Mesenchymal stem cell (in vitro differentiated cells and primary cell): Measurements from ENCODE around the gene OSER1.
A peak's percentile ranks its signal among the peaks of the same experiment; 100 is the strongest.

Source experiments
- DNase-seq: peaks from one replicate; pipeline ENCODE4 v3.0.0-alpha.2; 2013
- H2AFZ ChIP-seq: one replicate; pipeline ENCODE4 v1.6.1; 2013; ENCODE audit warnings: low read depth, mild to moderate bottlenecking, control low read depth, inconsistent platforms, low read length, moderate library complexity
- H2AK5ac ChIP-seq: 2 replicates; pipeline ENCODE4 v1.6.1; 2013; ENCODE audit warnings: low read length, moderate library complexity, mild to moderate bottlenecking, inconsistent platforms; ENCODE audit not compliant: severe bottlenecking
- H2BK120ac ChIP-seq: one replicate; pipeline ENCODE4 v1.6.1; 2013; ENCODE audit warnings: low read depth, mild to moderate bottlenecking, inconsistent platforms, low read length, moderate library complexity
- H2BK12ac ChIP-seq, 2 experiments: one replicate each; pipeline ENCODE4 v1.6.1; 2013; ENCODE audit warnings: inconsistent platforms in 2 of 2, low read length in 2 of 2, mild to moderate bottlenecking in 2 of 2, moderate library complexity in 2 of 2, control low read depth in 1 of 2
- H2BK15ac ChIP-seq: one replicate; pipeline ENCODE4 v1.6.1; 2013; ENCODE audit warnings: mild to moderate bottlenecking, low read depth, inconsistent platforms; ENCODE audit not compliant: poor library complexity, severe bottlenecking
- H2BK5ac ChIP-seq: 2 replicates; pipeline ENCODE4 v1.6.1; 2013; ENCODE audit warnings: low read depth, mild to moderate bottlenecking, low read length, control low read depth, inconsistent platforms; ENCODE audit not compliant: poor library complexity, severe bottlenecking
- H3K14ac ChIP-seq, 2 experiments: one replicate each; pipeline ENCODE4 v1.6.1; 2013; ENCODE audit warnings: inconsistent platforms in 2 of 2, low read length in 2 of 2, control low read depth in 1 of 2, mild to moderate bottlenecking in 1 of 2, moderate library complexity in 1 of 2
- H3K18ac ChIP-seq, 2 experiments: one replicate each; pipeline ENCODE4 v1.6.1; 2013; ENCODE audit warnings: inconsistent platforms in 2 of 2, low read length in 2 of 2, control low read depth in 1 of 2, low read depth in 1 of 2, mild to moderate bottlenecking in 1 of 2
- H3K23ac ChIP-seq, 2 experiments: one replicate each; pipeline ENCODE4 v1.6.1; 2013; ENCODE audit warnings: inconsistent platforms in 2 of 2, low read length in 2 of 2, mild to moderate bottlenecking in 2 of 2, moderate library complexity in 2 of 2, control low read depth in 1 of 2
- H3K27ac ChIP-seq: 2 replicates; pipeline ENCODE4 v1.5.1; 2013; ENCODE audit warnings: mild to moderate bottlenecking, moderate library complexity, low read length, control low read depth, inconsistent platforms; ENCODE audit not compliant: poor library complexity, severe bottlenecking
- H3K27me3 ChIP-seq, 2 experiments: 2 replicates each; pipeline versions ENCODE4 v1.6.1 to v1.7.0; 2013; ENCODE audit warnings: low read length in 2 of 2, mild to moderate bottlenecking in 2 of 2, moderate library complexity in 2 of 2, control low read depth in 1 of 2, inconsistent platforms in 1 of 2; ENCODE audit not compliant: control insufficient read depth in 1 of 2, insufficient read depth in 1 of 2
- H3K36me3 ChIP-seq, 2 experiments: 2 replicates each; pipeline versions ENCODE4 v1.6.1 to v1.7.0; 2013; ENCODE audit warnings: low read length in 2 of 2, control low read depth in 1 of 2, inconsistent platforms in 1 of 2, low read depth in 1 of 2, mild to moderate bottlenecking in 1 of 2; ENCODE audit not compliant: insufficient read depth in 2 of 2, control insufficient read depth in 1 of 2
- H3K4ac ChIP-seq, 2 experiments: one replicate each; pipeline ENCODE4 v1.6.1; 2013; ENCODE audit warnings: inconsistent platforms in 2 of 2, low read length in 2 of 2, mild to moderate bottlenecking in 2 of 2, moderate library complexity in 2 of 2, control low read depth in 1 of 2, low read depth in 1 of 2
- H3K4me1 ChIP-seq: 2 replicates; pipeline ENCODE4 v1.6.1; 2013; ENCODE audit warnings: low read depth, low read length, control low read depth; ENCODE audit not compliant: control insufficient read depth, insufficient read depth
- H3K4me2 ChIP-seq: 2 replicates; pipeline ENCODE4 v1.6.1; 2013; ENCODE audit warnings: low read length, mild to moderate bottlenecking, inconsistent platforms; ENCODE audit not compliant: poor library complexity, severe bottlenecking
- H3K4me3 ChIP-seq, 2 experiments: 2 replicates each; pipeline versions ENCODE4 v1.5.1 to v1.7.0; 2013; ENCODE audit warnings: low read length in 2 of 2, mild to moderate bottlenecking in 2 of 2, control low read depth in 1 of 2, low read depth in 1 of 2; ENCODE audit not compliant: insufficient read depth in 1 of 2
- H3K79me1 ChIP-seq: replicated peaks from 2 replicates; pipeline ENCODE4 v1.6.1; 2013; ENCODE audit warnings: mild to moderate bottlenecking, control low read depth, low read length, inconsistent platforms; ENCODE audit not compliant: poor library complexity, severe bottlenecking
- H3K9ac ChIP-seq: 2 replicates; pipeline ENCODE4 v1.7.0; 2013; ENCODE audit warnings: mild to moderate bottlenecking, low read length, moderate library complexity
- H3K9me3 ChIP-seq: 2 replicates; pipeline ENCODE4 v1.7.0; 2013; ENCODE audit warnings: mild to moderate bottlenecking, low read length; ENCODE audit not compliant: control insufficient read depth
- H4K8ac ChIP-seq: one replicate; pipeline ENCODE4 v1.6.1; 2013; ENCODE audit warnings: inconsistent platforms, mild to moderate bottlenecking, low read length, moderate library complexity
- H4K91ac ChIP-seq: one replicate; pipeline ENCODE4 v1.6.1; 2013; ENCODE audit warnings: mild to moderate bottlenecking, low read length, inconsistent platforms
- WGBS: methylation state at CpG from one replicate; pipeline ENCODE4 v1.1.7; 2013; ENCODE audit warnings: mixed read lengths; 5-methylcytosine and 5-hydroxymethylcytosine counted together

OSER1 gene

DNA sequence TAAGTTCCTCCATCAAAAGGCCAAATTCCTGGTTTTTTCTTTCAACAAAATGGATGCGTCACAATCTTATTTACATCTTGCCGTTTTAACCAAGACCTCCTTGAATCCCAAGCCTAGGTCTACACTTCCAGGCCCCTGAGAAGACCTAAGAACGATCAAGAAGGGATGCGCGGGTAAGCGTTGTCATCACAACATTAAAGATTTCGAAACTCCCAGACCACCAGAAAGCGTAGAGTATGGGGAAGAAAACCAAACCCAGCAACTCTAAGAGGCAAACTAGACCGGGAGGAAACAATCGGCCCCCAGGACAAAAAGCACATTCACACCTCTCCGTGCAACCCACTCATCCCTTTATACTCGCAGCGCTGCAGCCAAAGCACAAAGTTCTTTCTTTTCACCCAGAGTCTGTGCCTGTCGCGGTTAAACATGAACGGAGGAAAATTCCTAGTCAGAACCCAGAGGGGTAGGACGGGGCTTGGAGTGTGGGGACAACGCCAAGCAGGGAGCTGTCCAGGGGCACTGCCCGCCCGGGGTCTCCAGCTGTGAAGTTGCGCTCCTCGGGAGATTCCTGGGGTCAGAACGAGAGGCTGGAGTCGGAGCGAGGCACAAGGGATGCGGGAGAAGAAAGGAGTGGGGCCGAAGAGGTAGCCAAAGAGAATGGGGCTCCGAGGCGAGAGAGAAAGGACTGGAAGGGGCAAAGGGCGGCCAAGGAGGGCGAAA lies 725 bp downstream of the OSER1 start:
- Histone ChIP-seq H2BK120ac (no peak overlapping the region), H3K9me3 (no peaks in the 10 kb centered on the region), H3K27me3 (no peaks in the 10 kb centered on the region), H2BK5ac (no peak overlapping the region), H3K4ac (peak overlapping the region in 1 of 2 experiments; percentile 78), H2BK15ac (peak overlapping the region; percentile 77), H3K14ac (peak overlapping the region in 1 of 2 experiments; percentile 35), H3K4me1 (peaks cover 5% of the 10 kb centered on the region), H3K79me1 (peaks cover 11% of the 10 kb centered on the region), H2AFZ (no peak overlapping the region), H3K18ac (peak overlapping the region; percentile 67 to 72), H3K4me3 (peak overlapping the region; percentile 97 to 99), H3K23ac (peak overlapping the region in 1 of 2 experiments; percentile 83), H2AK5ac (no peak overlapping the region), H2BK12ac (no peak overlapping the region), H4K8ac (peak overlapping the region; percentile 87), H3K4me2 (peak overlapping the region; percentile 67), H3K36me3 (peaks cover 4 to 17% of the 10 kb centered on the region in 2 experiments), H4K91ac (no peak overlapping the region), H3K27ac (peak overlapping the region; percentile 63), H3K9ac (peak overlapping the region; percentile 98)
- peak; percentile 64 for DNase-seq
- under 1% methylated on average over 31 of the region's 31 CpGs for WGBS

DNA sequence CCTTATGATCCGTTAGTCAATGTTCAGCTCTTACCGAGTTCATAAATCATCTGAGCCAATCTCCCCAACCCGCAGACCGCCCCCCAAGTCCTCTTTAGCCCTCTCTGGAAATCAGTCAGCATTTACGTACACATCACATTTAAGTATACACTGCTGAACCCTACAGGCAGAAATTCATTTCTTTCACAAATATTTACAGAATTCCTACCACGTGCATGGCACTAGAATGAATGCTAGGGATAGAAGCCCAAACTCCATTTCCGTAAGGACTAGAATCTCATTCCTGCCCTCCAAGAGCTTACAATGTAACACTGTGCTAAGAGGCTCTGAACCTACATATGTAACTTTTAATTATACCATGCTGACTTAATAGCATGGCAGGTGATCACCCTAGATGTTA lies 1.8 kb downstream of the OSER1 start:
- no peak overlapping the region for H2BK120ac ChIP-seq

DNA sequence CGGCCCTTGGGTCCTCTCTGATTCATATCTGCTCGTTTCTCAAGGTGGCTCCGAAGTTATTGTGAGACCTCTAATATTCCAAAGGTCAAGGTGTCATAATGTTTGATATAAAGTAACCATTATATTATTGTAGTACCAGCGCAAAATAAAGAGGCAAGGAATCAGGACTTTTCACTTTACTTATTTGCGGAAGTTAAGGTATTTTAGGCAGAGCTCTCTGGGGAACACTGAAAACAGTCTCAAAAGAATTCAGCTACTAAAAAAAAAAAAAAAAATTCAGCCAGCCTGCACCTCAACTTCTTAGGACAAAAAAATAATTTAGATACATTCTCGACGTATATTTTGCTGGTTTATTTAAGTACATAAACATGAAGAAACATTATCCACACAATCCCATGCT lies 2.4 kb downstream of the OSER1 start:
- 99% methylated on average over 4 of the region's 7 CpGs for WGBS
- H2AFZ ChIP-seq = no peak overlapping the region
- H3K18ac ChIP-seq = no peak overlapping the region

More for the DNA sequence above, 1.8 kb downstream of the OSER1 start:
- Histone ChIP-seq H3K79me1 (peaks cover 10% of the 10 kb centered on the region), H2BK5ac (no peak overlapping the region), H3K9me3 (no peaks in the 10 kb centered on the region), H4K8ac (no peak overlapping the region), H4K91ac (no peak overlapping the region), H3K27ac (no peak overlapping the region), H3K4me2 (peak overlapping the region; percentile 57), H2BK15ac (no peak overlapping the region), H3K4me3 (peak overlapping the region in 1 of 2 experiments; percentile 99), H3K4ac (no peak overlapping the region), H3K9ac (peak overlapping the region; percentile 98), H2AFZ (no peak overlapping the region), H3K14ac (no peak overlapping the region), H3K4me1 (peaks cover 9% of the 10 kb centered on the region), H3K36me3 (peaks cover 10 to 21% of the 10 kb centered on the region in 2 experiments), H3K18ac (no peak overlapping the region), H3K27me3 (no peaks in the 10 kb centered on the region), H2BK12ac (no peak overlapping the region), H2AK5ac (no peak overlapping the region), H3K23ac (no peak overlapping the region)
- DNase-seq = peak; percentile 58
- 57% methylated on average over 7 of the region's 7 CpGs for WGBS

DNA sequence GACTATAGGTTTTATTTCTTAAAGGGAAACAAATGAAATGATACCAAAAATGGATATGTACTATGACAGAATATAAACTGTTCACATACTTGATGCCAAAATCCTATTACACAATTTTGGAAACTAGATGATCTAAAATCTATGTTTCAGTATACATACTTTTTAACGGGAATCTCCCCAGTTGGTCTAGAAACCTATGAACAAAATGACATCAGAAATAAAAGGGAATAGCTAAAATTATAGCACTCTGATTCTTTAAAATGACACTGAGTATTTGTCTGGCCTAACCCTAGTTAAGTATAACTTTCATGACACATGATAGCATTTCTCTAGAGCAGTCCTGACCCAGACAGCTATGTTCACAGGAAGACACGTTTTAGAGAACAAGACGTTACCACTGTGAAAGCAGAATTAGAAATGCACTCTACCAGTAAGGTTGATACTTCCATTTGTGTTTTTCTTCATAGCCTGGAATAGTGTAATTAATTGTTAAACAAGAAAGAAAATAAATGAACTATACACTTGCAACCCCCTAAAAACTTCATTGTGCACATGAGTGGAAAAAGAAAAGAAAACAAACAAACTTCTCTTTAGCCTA lies 3.3 kb downstream of the OSER1 start:
- Histone ChIP-seq H2AFZ (no peak overlapping the region), H3K4ac (no peak overlapping the region), H3K9me3 (no peaks in the 10 kb centered on the region), H3K79me1 (peaks cover 12% of the 10 kb centered on the region), H3K14ac (no peak overlapping the region), H3K4me1 (peaks cover 9% of the 10 kb centered on the region), H2BK15ac (no peak overlapping the region), H4K8ac (no peak overlapping the region), H2AK5ac (no peak overlapping the region), H2BK5ac (no peak overlapping the region), H3K4me2 (no peak overlapping the region), H3K36me3 (peaks cover 10 to 31% of the 10 kb centered on the region in 2 experiments), H2BK120ac (no peak overlapping the region), H3K23ac (no peak overlapping the region), H2BK12ac (no peak overlapping the region), H3K4me3 (no peak overlapping the region), H3K9ac (peak overlapping the region; percentile 98), H3K27me3 (no peaks in the 10 kb centered on the region), H3K18ac (no peak overlapping the region), H3K27ac (no peak overlapping the region), H4K91ac (no peak overlapping the region)
- DNase-seq = no peak
- WGBS = 40% methylated on average over 1 of the region's 3 CpGs

More for the DNA sequence above, 2.4 kb downstream of the OSER1 start:
- Histone ChIP-seq H4K8ac (no peak overlapping the region), H3K9ac (peak overlapping the region; percentile 98), H3K4me1 (peaks cover 9% of the 10 kb centered on the region), H3K27me3 (no peaks in the 10 kb centered on the region), H2BK120ac (no peak overlapping the region), H2BK5ac (no peak overlapping the region), H3K14ac (no peak overlapping the region), H3K4me2 (no peak overlapping the region), H3K9me3 (no peaks in the 10 kb centered on the region), H2BK15ac (no peak overlapping the region), H3K23ac (no peak overlapping the region), H4K91ac (no peak overlapping the region), H3K4me3 (peak overlapping the region in 1 of 2 experiments; percentile 99), H2AK5ac (no peak overlapping the region), H3K36me3 (peaks cover 10 to 22% of the 10 kb centered on the region in 2 experiments), H3K27ac (no peak overlapping the region), H2BK12ac (no peak overlapping the region), H3K79me1 (peaks cover 10% of the 10 kb centered on the region), H3K4ac (no peak overlapping the region)
- DNase-seq = no peak
